ENCODE results near the gene DUSP19.

- TF ChIP-seq CTCF (IDR thresholded peaks at IDR 0.05 in 8 of 11, conservative IDR thresholded peaks at IDR 0.05 in 3 of 11) = no peak
- no peak for TF ChIP-seq POLR2A (IDR thresholded peaks at IDR 0.05)
- no peak for TF ChIP-seq POLR2AphosphoS5 (IDR thresholded peaks at IDR 0.05)
Measured at GRCh38 chr2:183068561-183068960, 10.0 kb upstream of the DUSP19 start.
